Small intestine (tissue), 7 donors: ENCODE data around the gene CPT1B. TPM values are rescaled to one million over a fixed set of nuclear protein-coding genes. Genes with fewer than 3 reads are reported as not detected.

Experiments used
- DNase-seq, 2 donors: peaks; one replicate each; pipeline versions ENCODE4 v3.0.0 to v3.0.0-alpha.2; 2013
- FAIRE-seq: peaks from 2 replicates; lab custom pipeline; 2012; peaks lifted over from hg19 to GRCh38; lab: Jason Lieb, UNC
- H3K27ac ChIP-seq, 3 donors: one replicate each; pipeline ENCODE4 v1.5.1; 2013; ENCODE audit warnings: low read length in 2 of 3, mild to moderate bottlenecking in 2 of 3, control low read depth in 1 of 3, inconsistent platforms in 1 of 3, low read depth in 1 of 3, moderate library complexity in 1 of 3
- H3K27me3 ChIP-seq, 3 donors: one replicate each; pipeline ENCODE4 v1.6.1; 2013; ENCODE audit warnings: low read length in 3 of 3, inconsistent platforms in 1 of 3; ENCODE audit not compliant: control insufficient read depth in 3 of 3, insufficient read depth in 3 of 3
- H3K36me3 ChIP-seq, 3 donors: one replicate each; pipeline ENCODE4 v1.6.1; 2013; ENCODE audit warnings: low read length in 3 of 3, inconsistent platforms in 1 of 3, low read depth in 1 of 3, mild to moderate bottlenecking in 1 of 3, moderate library complexity in 1 of 3; ENCODE audit not compliant: control insufficient read depth in 3 of 3, insufficient read depth in 2 of 3
- H3K4me1 ChIP-seq, 3 donors: one replicate each; pipeline ENCODE4 v1.6.1; 2013; ENCODE audit warnings: low read length in 2 of 3, inconsistent platforms in 1 of 3, low read depth in 1 of 3, mild to moderate bottlenecking in 1 of 3, moderate library complexity in 1 of 3; ENCODE audit not compliant: control insufficient read depth in 3 of 3, insufficient read depth in 2 of 3
- H3K4me3 ChIP-seq, 3 donors: one replicate each; pipeline ENCODE4 v1.5.1; 2013; ENCODE audit warnings: low read length in 3 of 3, control low read depth in 1 of 3, inconsistent platforms in 1 of 3, low read depth in 1 of 3, mild to moderate bottlenecking in 1 of 3, moderate library complexity in 1 of 3
- H3K9me3 ChIP-seq, 2 donors: one replicate each; pipeline ENCODE4 v1.6.1; 2013; ENCODE audit warnings: low read depth in 1 of 2, low read length in 1 of 2; ENCODE audit not compliant: control insufficient read depth in 2 of 2, insufficient read depth in 1 of 2
- WGBS, 3 donors: extraction: QIAGEN DNeasy Blood & Tissue Kit; methylation state at CpG; one replicate each; pipeline ENCODE4 v1.1.7; 2013; 5-methylcytosine and 5-hydroxymethylcytosine counted together
- polyA plus RNA-seq, 4 donors: library from polyadenylated mRNA; stranded (reverse) in 3 of 4; unstranded in 1 of 4; fragments of 200-250 nt in 3 of 4; fragments of 120-200 nt in 1 of 4; gene quantifications; one replicate each; pipeline versions ENCODE4 v1.2.1 to v1.2.3, GENCODE V29; 2013
- donor health status: healthy with polysubstance abuse.
- donor health status: control.
- donor health status: control.
- donor health status: Bipolar disorder and iron deficiency.
- donor health status: healthy.

Gene CPT1B
- polyA plus RNA-seq, 4 donors, result 14.6 to 115 (median 42.4) TPM

DNA sequence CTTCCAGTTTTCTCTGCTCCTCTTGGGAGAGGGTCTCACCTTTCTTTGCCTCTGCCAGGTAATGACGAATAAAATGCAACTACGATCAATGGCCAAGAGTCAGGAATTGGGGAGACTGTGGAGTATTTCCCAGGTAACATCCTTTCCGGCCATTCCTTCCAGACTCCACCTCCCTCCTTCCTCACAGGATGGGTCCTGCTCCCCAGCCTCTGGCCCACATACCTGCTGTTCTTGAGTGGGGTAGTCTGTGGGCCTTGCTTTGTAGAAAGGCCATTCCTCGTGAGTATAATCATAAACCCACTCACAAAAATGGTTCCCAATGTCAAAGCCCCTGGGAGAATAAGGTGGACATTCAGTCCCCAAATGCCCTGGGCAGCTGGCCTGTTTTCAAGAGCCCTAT, 1.5 kb upstream of the CPT1B start:
- Histone ChIP-seq H3K9me3 (no peaks in the 10 kb centered on the region), H3K27me3 (no peaks in the 10 kb centered on the region), H3K36me3 (peaks cover 0 to 45% (median 0%) of the 10 kb centered on the region in 3 donors), H3K4me1 (peaks cover 7 to 25% (median 7%) of the 10 kb centered on the region in 3 donors), H3K4me3 (no peak overlapping the region), H3K27ac (no peak overlapping the region)
- DNase-seq (no peak), FAIRE-seq (no peak)
- WGBS, 3 donors, result 94 to 97% (median 97%) methylated on average over 4 of the region's 4 CpGs

DNA sequence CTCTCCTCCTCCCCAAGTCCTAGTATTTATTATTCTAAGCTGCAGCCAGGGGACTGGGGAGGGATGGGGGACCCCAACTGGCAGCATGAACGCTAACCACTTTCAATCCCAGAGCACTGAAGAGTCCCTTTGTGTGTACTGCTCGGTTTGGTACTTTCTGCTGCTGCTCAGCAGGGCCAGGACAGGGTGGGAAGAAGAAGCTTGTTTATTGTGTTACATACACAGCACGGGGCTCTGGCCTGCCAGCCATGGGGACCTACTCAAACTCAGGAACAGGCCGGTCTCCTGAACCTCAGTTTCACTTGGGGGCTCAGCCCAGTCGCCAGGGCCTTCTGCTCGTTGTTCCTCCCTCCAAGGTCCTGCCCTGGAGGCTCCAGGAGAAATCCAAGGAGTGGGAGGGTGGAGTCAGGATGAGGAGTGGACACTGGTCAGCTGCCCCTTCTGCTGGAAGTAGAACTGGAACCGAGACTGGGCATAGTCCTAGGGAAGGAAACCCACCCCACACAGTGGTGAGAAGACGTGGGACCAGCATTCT, 616 bp upstream of the CPT1B start:
- Histone ChIP-seq H3K36me3 (peaks cover 0 to 50% (median 0%) of the 10 kb centered on the region in 3 donors), H3K27me3 (no peaks in the 10 kb centered on the region), H3K27ac (peak overlapping the region in 1 of 3 donors; percentile 50), H3K4me1 (peaks cover 7 to 25% (median 7%) of the 10 kb centered on the region in 3 donors), H3K4me3 (no peak overlapping the region), H3K9me3 (no peaks in the 10 kb centered on the region)
- no peak for DNase-seq
- FAIRE-seq, result no peak
- 58 to 72% (median 63%) methylated on average over 7 to 8 of the region's 8 CpGs for WGBS, 3 donors

DNA sequence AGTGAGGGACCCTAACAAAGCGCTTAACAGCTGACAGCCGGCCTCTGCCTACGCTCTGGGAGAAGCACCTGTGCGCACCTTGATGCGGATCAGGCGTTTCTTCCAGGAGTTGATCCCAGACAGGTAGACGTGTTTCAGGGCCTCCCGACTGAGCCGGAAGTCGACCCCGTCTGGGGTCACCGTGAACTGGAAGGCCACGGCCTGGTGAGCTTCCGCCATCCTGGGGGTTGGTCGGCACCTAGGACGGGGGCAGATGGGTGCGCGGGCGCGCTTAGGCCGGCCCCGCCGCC, 585 bp downstream of the CPT1B start:
- Histone ChIP-seq H3K27ac (no peak overlapping the region), H3K4me1 (peaks cover 2 to 25% (median 7%) of the 10 kb centered on the region in 3 donors), H3K27me3 (no peaks in the 10 kb centered on the region), H3K36me3 (peaks cover 0 to 62% (median 0%) of the 10 kb centered on the region in 3 donors), H3K4me3 (no peak overlapping the region), H3K9me3 (no peaks in the 10 kb centered on the region)
- FAIRE-seq (no peak), DNase-seq (peak in 1 of 2 donors; percentile 44)
- WGBS, 3 donors, result 47 to 70% (median 66%) methylated on average over 23 of the region's 23 CpGs

DNA sequence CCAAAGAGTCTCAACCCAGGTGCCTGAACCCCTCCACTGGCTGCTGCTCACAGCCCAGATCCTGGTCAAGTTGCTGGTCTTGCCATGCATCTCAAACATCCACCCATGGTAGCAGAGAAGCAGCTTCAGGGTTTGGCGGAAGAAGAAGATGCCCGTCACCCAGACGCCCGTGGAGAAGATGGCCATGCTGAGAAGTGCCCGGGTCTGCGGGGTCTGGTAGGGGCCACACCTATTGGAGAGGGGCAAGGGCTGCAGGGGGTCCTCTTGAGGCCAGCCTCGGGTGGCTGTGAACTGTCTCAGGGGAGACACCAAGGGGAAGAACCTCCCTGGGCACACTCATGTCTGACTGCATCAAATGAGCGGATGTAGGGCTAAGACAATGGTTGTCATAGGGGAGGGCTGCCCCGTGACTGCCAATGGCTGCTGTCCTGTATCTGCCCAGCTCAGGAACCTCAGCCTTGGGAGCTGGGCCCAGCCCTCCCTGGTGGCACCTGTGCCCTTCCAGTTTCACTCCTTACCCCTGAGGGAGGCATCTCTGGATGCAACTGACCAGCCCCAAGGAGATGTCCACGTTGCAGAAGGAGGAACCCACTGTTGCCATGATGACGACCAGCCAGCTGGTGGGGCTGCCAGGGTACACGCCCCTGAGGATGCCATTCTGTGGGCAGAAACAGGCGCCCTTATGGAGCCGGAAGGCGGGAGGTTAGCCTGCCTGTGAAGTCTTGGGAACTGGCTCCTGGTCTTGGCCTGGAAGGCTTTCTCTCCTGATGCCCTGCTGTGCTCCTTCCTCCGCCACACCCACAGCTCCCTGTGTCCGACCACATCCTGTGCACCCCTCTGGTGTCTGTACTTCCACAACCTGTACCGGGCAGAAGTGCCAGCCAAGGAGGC, 1.2 kb downstream of the CPT1B start:
- Histone ChIP-seq H3K4me1 (peaks cover 2 to 25% (median 7%) of the 10 kb centered on the region in 3 donors), H3K4me3 (no peak overlapping the region), H3K27me3 (no peaks in the 10 kb centered on the region), H3K27ac (no peak overlapping the region), H3K9me3 (no peaks in the 10 kb centered on the region), H3K36me3 (peaks cover 0 to 66% (median 0%) of the 10 kb centered on the region in 3 donors)
- no peak for DNase-seq
- 81 to 86% (median 85%) methylated on average over 18 of the region's 18 CpGs for whole genome bisulfite sequencing, 3 donors
- FAIRE-seq, result no peak

DNA sequence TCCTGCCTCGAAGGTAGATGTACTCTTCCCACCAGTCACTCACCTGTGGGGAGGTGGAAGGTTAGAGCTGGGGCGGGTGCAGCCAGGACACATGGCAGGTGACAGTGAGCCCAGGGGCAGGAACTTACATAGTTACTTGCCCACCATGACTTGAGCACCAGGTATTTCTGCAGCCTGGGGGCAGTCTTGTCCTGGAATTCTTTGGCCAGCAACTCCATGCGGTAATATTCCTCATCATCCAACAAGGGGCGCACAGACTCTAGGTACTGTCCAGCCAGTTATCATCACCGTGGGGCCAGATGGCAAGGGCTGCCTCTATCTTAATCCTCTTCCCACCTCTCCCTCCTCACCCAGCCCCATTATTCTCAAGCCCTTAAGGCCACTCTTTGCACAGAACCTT, 2.2 kb downstream of the CPT1B start:
- 44 to 59% (median 53%) methylated on average over 5 of the region's 5 CpGs for WGBS, 3 donors
- peaks cover 0 to 70% (median 1%) of the 10 kb centered on the region in 3 donors for H3K36me3 ChIP-seq
- no peak for FAIRE-seq
- H3K9me3 ChIP-seq, result no peaks in the 10 kb centered on the region
- H3K4me1 ChIP-seq, result peaks cover 0 to 18% (median 3%) of the 10 kb centered on the region in 3 donors
- no peaks in the 10 kb centered on the region for H3K27me3 ChIP-seq
- peak; percentile 39 to 56 for DNase-seq
- H3K4me3 ChIP-seq, result no peak overlapping the region
- no peak overlapping the region for H3K27ac ChIP-seq

DNA sequence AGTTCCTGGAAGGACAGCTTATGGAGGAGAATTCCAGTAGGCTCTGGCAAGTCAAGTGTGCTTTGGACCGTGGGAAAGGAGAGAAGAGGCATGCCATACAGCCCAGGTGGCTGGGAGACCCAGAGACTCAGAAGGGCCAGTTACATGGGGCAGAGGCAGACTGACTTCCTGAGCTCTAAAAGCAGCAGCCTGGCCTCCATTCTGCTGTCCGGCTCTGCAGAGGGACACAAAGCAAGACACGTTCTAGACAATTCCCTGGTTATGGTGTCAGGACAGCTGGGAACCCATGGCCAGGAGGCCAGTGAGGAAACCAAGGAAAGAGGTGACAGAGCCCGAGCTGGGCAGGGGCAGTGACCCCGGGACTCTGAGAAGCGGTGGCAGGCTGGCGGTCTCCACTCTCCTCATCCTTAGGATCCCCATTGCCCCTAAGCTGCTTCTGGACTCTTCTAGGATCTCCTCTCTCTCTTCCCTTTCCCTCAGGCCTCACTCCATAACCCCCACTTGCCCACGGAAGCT, 2.7 kb downstream of the CPT1B start:
- WGBS, 3 donors, result 88 to 94% (median 90%) methylated on average over 8 of the region's 8 CpGs

DNA sequence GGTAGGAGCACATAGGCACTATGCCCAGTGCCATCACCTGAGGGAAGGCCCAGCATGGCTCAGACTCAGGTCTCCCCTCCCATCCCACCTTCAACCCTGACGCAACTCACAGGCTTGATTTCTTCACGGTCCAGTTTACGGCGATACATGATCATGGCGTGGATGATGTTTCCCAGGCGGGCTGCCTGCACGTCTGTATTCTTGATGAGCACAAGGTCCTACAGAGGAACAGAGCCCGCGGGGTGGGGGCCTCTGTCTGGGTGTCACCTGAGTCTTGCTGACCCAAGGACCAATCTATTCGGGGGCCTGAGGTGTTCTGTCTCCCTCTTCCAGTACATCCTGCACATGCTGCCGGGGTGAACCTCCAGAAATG, 3.9 kb downstream of the CPT1B start:
- Histone ChIP-seq H3K36me3 (peaks cover 0 to 71% (median 5%) of the 10 kb centered on the region in 3 donors), H3K4me3 (no peak overlapping the region), H3K4me1 (peaks cover 2 to 13% (median 3%) of the 10 kb centered on the region in 3 donors), H3K9me3 (no peaks in the 10 kb centered on the region), H3K27ac (no peak overlapping the region), H3K27me3 (no peaks in the 10 kb centered on the region)
- FAIRE-seq (no peak), DNase-seq (no peak)
- WGBS, 3 donors, result 94 to 97% (median 96%) methylated on average over 11 of the region's 11 CpGs

More for the DNA sequence above, 2.7 kb downstream of the CPT1B start:
- Histone ChIP-seq H3K9me3 (no peaks in the 10 kb centered on the region), H3K4me1 (peaks cover 0 to 16% (median 3%) of the 10 kb centered on the region in 3 donors), H3K36me3 (peaks cover 0 to 72% (median 3%) of the 10 kb centered on the region in 3 donors), H3K4me3 (no peak overlapping the region), H3K27ac (no peak overlapping the region), H3K27me3 (no peaks in the 10 kb centered on the region)
- FAIRE-seq, result no peak
- DNase-seq, result no peak

DNA sequence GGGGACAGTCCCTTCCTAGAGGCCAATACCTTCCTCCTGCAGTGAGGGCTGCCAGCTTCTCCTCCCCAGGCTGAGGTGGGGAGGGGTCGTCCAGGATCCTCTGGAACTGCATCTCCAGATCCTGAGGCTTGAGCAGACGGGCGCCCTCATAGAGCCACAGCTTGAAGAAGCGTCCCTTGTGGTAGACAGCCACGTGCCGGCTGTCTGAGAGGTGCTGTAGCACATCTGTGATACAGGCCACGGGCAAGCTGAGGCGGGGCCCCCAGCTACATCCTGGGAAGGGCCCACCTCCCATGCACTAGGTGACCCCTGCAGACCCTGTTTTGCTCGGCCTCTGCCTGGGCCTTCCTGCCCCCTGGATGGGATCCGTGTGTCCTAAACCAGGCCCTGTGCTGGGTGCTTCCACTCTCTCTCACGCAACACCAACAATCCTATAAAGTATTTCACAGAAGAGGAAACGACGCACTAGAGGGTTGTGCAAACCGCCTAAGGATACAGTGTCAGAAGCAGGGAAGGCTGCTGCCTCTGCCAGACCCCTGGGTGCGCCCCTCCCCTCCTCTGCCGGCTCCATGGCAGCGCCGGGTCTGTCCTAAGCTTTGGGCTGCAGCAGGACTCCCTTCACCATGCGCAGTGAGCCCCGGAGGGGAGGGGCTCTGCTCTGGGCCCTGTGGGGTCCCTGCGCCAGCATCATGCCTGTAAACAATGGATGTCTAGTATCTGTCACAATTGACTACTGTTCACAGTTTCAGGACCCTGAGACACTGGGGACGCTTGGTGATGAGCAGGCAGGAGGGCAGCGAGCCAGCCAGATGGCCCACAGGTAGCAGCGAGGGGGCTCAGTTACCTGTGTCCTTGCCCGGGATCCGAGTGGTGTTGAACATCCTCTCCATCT, 4.5 kb downstream of the CPT1B start:
- Histone ChIP-seq H3K27ac (no peak overlapping the region), H3K27me3 (no peaks in the 10 kb centered on the region), H3K4me3 (no peak overlapping the region), H3K9me3 (no peaks in the 10 kb centered on the region), H3K4me1 (peaks cover 2 to 13% (median 3%) of the 10 kb centered on the region in 3 donors), H3K36me3 (peaks cover 0 to 71% (median 5%) of the 10 kb centered on the region in 3 donors)
- FAIRE-seq (no peak), DNase-seq (no peak)
- WGBS, 3 donors, result 90 to 95% (median 90%) methylated on average over 25 to 26 of the region's 26 CpGs
